Stimulated activated CD8-positive, alpha-beta memory T cell treated with anti-CD3 and anti-CD28 coated beads, Interleukin-2, amount 100 ng/mL, for 1 hour (primary cell): Measurements from ENCODE around the gene BIN2.
"Not testable (repeated sequence)": the region's sequence is repeated elsewhere in the genome, so short reads cannot be mapped to it uniquely, and the experiment has no call there.

Experiments used
- DNase-seq, 2 donors: peaks; one replicate each; pipeline ENCODE4 v3.0.0-alpha.2; 2020; ENCODE audit warnings: low read depth in 2 of 2

Gene BIN2

GRCh38 chr12:51311389-51311788, 12.6 kb downstream of the BIN2 start:
- no peak for DNase-seq

- DNase-seq = no peak
Measured at GRCh38 chr12:51307655-51308593, 16.1 kb downstream of the BIN2 start.

- DNase-seq = no peak
Measured at GRCh38 chr12:51306507-51306906, 17.5 kb downstream of the BIN2 start.

GRCh38 chr12:51300768-51301167, 23.2 kb downstream of the BIN2 start:
- not testable (repeated sequence) for DNase-seq

- DNase-seq = no peak
Measured at GRCh38 chr12:51295651-51296050, 28.3 kb downstream of the BIN2 start.

GRCh38 chr12:51294097-51294496, 29.9 kb downstream of the BIN2 start:
- DNase-seq = not testable (repeated sequence)

- DNase-seq = no peak
Measured at GRCh38 chr12:51293696-51294095, 30.3 kb downstream of the BIN2 start.

GRCh38 chr12:51291603-51292513, 32.1 kb downstream of the BIN2 start:
- not testable (repeated sequence) for DNase-seq

GRCh38 chr12:51285843-51286242, 38.1 kb downstream of the BIN2 start:
- no peak for DNase-seq

GRCh38 chr12:51281202-51281924, 42.6 kb downstream of the BIN2 start:
- no peak for DNase-seq

GRCh38 chr12:51275088-51275487, 48.9 kb downstream of the BIN2 start:
- no peak for DNase-seq

GRCh38 chr12:51272810-51273209, 51.2 kb downstream of the BIN2 start:
- DNase-seq = not testable (repeated sequence)

- no peak for DNase-seq
Measured at GRCh38 chr12:51270951-51271518, 52.9 kb downstream of the BIN2 start.

- DNase-seq = peak in 1 of 2 donors; percentile 15
Measured at GRCh38 chr12:51270067-51270950, 53.7 kb downstream of the BIN2 start, which contains the start of gene SMAGP. TSS of gene SMAGP (minus strand) at chr12:51270415. CDS start at chr12:51269278, 1,137 bp downstream.

GRCh38 chr12:51269174-51270066, 54.6 kb downstream of the BIN2 start:
- peak; percentile 13 to 44 for DNase-seq

- no peak for DNase-seq
Measured at GRCh38 chr12:51265024-51265423, 59.0 kb downstream of the BIN2 start.

GRCh38 chr12:51264297-51264696, 59.7 kb downstream of the BIN2 start:
- no peak for DNase-seq

- DNase-seq = no peak
Measured at GRCh38 chr12:51263341-51263740, 60.6 kb downstream of the BIN2 start.

GRCh38 chr12:51262758-51263177, 61.2 kb downstream of the BIN2 start:
- no peak for DNase-seq
